Pancreas (tissue), 10 donors: ENCODE data around the gene UIMC1. TPM values are rescaled to one million over a fixed set of nuclear protein-coding genes. Genes with fewer than 3 reads are reported as not detected.

ENCODE experiments used
- ATAC-seq, 4 donors: fragments of 200-7000 bp; cut with Tn5 transposase; one replicate each; pipeline versions ENCODE4 v1.8.0 to v1.9.1; 2020; ENCODE audit warnings: mild to moderate bottlenecking in 4 of 4, moderate library complexity in 4 of 4
- DNase-seq, 6 donors: peaks; one replicate each; pipeline ENCODE4 v3.0.0-alpha.2; 2020
- FAIRE-seq: peaks from 2 replicates; lab custom pipeline; 2012; peaks lifted over from hg19 to GRCh38; lab: Jason Lieb, UNC
- H3K27ac ChIP-seq, 4 donors: fragments of 200-600 bp; sonication (generic); 1 replicate in 3 of 4; 2 replicates in 1 of 4; pipeline versions ENCODE4 v1.5.0 to v1.8.0; 2020
- H3K27me3 ChIP-seq, 4 donors: fragments of 200-600 bp; one replicate each; pipeline ENCODE4 v1.8.0; 2021
- H3K36me3 ChIP-seq, 3 donors: fragments of 200-600 bp; sonication (generic) in 1 of 3; one replicate each; pipeline versions ENCODE4 v1.5.0 to v1.8.0; 2020 to 2021
- H3K4me1 ChIP-seq, 3 donors: fragments of 200-600 bp; one replicate each; pipeline ENCODE4 v1.8.0; 2021
- H3K4me3 ChIP-seq, 4 donors: fragments of 200-600 bp; sonication (generic) in 2 of 4; one replicate each; pipeline versions ENCODE4 v1.5.0 to v1.8.0; 2020 to 2021
- H3K9me3 ChIP-seq, 4 donors: fragments of 200-600 bp; one replicate each; pipeline ENCODE4 v1.8.0; 2021
- CTCF ChIP-seq, 4 donors: fragments of 200-600 bp; sonication (generic) in 3 of 4; IDR thresholded peaks; one replicate each; pipeline versions ENCODE4 v1.5.0 to v1.8.0; 2021; ENCODE audit warnings: antibody characterized with exemption in 4 of 4
- WGBS, 2 donors: extraction: QIAGEN DNeasy Blood & Tissue Kit; methylation state at CpG; one replicate each; pipeline ENCODE4 v1.1.7; 2013; 5-methylcytosine and 5-hydroxymethylcytosine counted together
- intact Hi-C, 3 donors: fragments of 100-400 bp; cut with DNase I; formaldehyde crosslinking; loops; one replicate each; pipeline versions ENCODE4 v1.11.1 to v1.14.2; 2022
- polyA plus RNA-seq, 2 donors: library from polyadenylated mRNA; stranded (reverse); fragments of 200-250 nt; gene quantifications; one replicate each; pipeline ENCODE4 v1.2.3, GENCODE V29; 2013
- total RNA-seq, 6 donors: library from RNA; stranded (reverse); fragmentation: NEBNext Ultra II Directional in 4 of 6; extraction: Animal tissue kit (Norgen Biotek cat#: 25700) in 4 of 6; gene quantifications; one replicate each; pipeline versions ENCODE4 v1.2.1 to v1.2.4, GENCODE V29; 2021 to 2023
- donor health status: healthy with polysubstance abuse.
- donor health status: DM: no; HTN: no; CAD: no; lungs with moderate emphysema.
- donor health status: DM: no; HTN: no; CAD: no.
- donor health status: control.
- donor health status: control.
- donor health status: Bipolar disorder and iron deficiency.
- donor health status: DM: yes; HTN: yes; CAD: no.
- donor health status: DM: no; HTN: no; CAD: no.
- donor health status: DM: no; HTN: no; CAD: no.
- donor health status: DM: yes; HTN: yes; CAD: no.

The UIMC1 gene
- total and polyA plus RNA-seq, 8 donors = 19.9 to 29.5 (median 23.0) TPM

DNA sequence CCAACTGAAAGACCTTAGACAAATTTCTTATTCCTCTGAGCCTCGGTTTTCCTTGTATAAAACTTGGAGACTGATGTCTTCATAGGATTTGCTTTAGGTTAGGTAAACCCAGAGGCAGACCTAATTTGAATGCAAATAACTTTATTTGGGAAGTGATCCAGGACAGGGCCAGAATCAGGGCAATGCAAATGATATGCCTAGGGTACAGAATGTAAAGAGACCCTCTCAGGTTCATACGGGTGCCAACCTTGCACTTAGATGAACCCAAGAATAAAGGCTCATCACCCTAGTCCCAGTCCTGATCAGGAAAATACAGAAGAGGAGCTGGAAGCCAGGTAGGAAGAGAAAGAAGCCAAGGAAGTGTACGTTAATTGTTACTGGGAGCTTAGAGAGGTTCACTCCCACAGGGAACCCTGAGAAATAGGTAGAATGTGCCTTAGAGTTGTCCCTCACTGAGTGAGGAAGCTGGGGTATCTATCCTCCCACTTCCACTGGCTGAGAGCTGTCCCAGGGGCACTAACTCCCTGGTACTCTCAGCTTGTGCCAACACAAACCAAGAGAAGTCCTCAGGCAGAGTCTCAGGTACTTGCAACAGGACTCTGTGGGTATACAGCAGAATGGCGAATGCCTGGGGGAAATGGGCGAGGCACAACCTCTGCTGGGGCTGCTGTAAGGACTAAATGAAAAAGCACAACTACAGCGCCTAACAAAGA is 104.3 kb downstream of the UIMC1 start:
- H3K27me3 ChIP-seq = no peaks in the 10 kb centered on the region
- WGBS, 2 donors = 90 to 92% methylated on average over 6 of the region's 6 CpGs
- DNase-seq = no peak
- TF ChIP-seq CTCF (IDR thresholded peaks at IDR 0.05) = no peak
- peaks cover 3 to 40% (median 21%) of the 10 kb centered on the region in 3 donors for H3K36me3 ChIP-seq
- no peak overlapping the region for H3K4me3 ChIP-seq
- FAIRE-seq = no peak
- H3K4me1 ChIP-seq = no peaks in the 10 kb centered on the region
- H3K27ac ChIP-seq = no peak overlapping the region
- intact Hi-C loops = no loop called here
- H3K9me3 ChIP-seq = no peaks in the 10 kb centered on the region
- no peak for ATAC-seq

DNA sequence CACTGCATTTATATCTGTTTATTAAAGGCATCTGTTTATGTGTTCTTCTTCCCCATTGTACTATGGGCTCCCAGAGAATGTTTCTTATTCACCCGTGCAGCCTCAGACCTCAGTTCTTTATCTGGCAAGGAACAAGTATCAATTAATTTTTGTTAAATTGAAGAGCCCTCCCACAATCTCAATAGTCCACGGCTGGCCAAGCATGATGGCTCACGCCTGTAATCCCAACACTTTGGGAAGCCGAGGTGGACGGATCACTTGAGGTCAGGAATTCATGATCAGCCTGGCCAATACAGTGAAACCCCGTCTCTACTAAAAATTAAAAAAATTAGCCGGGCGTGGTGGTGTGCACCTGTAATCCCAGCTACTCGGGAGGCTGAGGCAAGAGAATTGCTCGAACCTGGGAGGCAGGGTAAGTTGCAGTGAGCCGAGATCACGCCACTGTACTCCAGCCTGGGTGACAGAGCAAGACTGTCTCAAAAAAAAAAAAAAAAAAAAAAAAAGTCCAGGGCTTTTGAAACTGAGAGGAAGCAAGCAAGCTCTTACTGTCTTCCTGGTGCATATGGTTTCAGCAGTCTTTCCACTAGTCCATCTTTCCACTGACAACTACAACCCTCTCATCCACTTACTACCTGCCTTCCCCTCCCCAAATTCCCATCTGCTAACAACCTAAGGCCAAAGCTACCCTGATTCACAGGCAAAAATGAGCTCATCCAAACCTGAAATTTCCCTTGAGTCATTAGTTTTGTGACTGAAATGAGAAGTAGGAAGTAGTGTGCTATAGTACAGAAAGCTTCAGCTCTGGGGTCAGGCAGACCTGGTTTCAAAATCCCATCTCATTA is 105.1 kb downstream of the UIMC1 start:
- Histone ChIP-seq H3K27me3 (no peaks in the 10 kb centered on the region), H3K9me3 (no peaks in the 10 kb centered on the region), H3K36me3 (peaks cover 0 to 32% (median 19%) of the 10 kb centered on the region in 3 donors), H3K4me1 (no peaks in the 10 kb centered on the region), H3K4me3 (no peak overlapping the region), H3K27ac (no peak overlapping the region)
- 91 to 92% methylated on average over 12 of the region's 12 CpGs for WGBS, 2 donors
- FAIRE-seq = no peak
- intact Hi-C loops = no loop called here
- no peak for DNase-seq
- no peak for TF ChIP-seq CTCF (IDR thresholded peaks at IDR 0.05)
- peak in 2 of 4 donors; percentile 19 to 23 for ATAC-seq

DNA sequence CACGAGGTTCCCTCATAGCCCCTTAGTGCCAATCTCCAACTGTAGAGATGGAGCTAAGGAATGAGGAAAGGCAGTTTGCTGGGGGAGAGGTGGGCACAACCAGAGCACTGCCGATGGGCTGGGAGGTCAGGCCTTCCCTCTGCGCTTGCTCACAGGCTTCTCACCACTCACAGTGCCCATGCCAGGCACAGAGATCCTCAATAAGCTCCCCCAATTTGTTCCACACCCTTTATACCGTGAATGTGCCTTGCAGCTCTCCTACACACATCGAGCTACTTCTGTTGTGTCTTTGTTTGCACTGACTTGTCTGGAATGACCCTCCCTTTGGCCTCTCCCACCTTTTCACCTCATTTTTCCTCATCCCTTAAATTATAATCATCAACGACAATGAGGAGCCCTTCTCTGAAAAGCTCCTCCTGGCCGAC is 105.8 kb downstream of the UIMC1 start:
- no peaks in the 10 kb centered on the region for H3K27me3 ChIP-seq
- no peak overlapping the region for H3K27ac ChIP-seq
- H3K4me1 ChIP-seq = no peaks in the 10 kb centered on the region
- 72 to 74% methylated on average over 7 of the region's 7 CpGs for WGBS, 2 donors
- H3K9me3 ChIP-seq = no peaks in the 10 kb centered on the region
- DNase-seq (no peak), ATAC-seq (no peak), FAIRE-seq (no peak)
- intact Hi-C loops = no loop called here
- no peak for TF ChIP-seq CTCF (IDR thresholded peaks at IDR 0.05)
- H3K4me3 ChIP-seq = no peak overlapping the region
- peaks cover 0 to 25% (median 14%) of the 10 kb centered on the region in 3 donors for H3K36me3 ChIP-seq

DNA sequence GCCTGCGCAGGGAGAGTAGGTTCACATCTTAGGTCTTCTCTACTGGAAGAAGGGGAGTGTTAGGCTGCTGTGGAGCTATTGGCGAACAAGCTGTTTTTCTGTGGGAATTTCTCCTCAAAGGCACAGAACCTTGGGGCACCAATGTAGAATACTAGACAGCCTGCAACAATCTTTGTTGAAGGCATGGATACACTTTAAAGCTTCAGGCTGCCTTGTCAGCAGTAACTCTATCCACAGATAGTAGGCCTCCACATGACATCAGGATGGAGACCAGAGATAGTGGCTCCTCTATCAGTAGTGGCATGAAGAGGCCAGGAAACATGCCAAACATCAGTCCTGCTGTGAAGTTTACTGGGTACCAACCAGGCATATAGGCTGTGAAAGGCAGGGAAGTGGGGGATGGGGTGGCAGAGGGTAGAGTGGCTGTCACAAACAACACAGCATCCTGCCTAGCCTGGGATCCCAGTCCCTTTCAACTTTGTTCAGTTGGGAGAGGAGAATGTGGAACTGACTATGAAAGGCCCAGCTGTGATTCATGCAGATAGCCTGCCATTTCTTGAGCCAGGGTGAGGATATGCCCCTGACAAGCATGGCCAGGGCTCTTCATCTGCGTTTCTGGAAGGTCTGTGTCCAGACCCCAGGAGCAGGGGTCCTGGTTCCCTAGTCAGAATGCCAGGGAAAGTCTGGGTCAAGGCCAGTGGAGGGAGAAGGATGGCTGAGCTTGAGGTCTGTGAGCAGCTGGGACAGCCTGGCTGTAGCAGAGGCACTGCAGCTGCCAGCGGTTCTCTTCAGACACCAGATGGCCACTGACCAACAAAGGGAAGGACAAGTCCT is 106.4 kb downstream of the UIMC1 start:
- FAIRE-seq (no peak), ATAC-seq (peak in 1 of 4 donors; percentile 27), DNase-seq (no peak)
- intact Hi-C loops = no loop called here
- Histone ChIP-seq H3K27ac (no peak overlapping the region), H3K4me3 (no peak overlapping the region), H3K4me1 (no peaks in the 10 kb centered on the region), H3K36me3 (peaks cover 0 to 19% (median 8%) of the 10 kb centered on the region in 3 donors), H3K27me3 (no peaks in the 10 kb centered on the region), H3K9me3 (no peaks in the 10 kb centered on the region)
- no peak for TF ChIP-seq CTCF (IDR thresholded peaks at IDR 0.05)
- 89 to 90% methylated on average over 4 of the region's 4 CpGs for WGBS, 2 donors
